GM03348 (cell line): ENCODE data around the gene SLC2A5.
A peak's percentile ranks its signal among the peaks of the same experiment; 100 is the strongest.
"Not testable (repeated sequence)": the region's sequence is repeated elsewhere in the genome, so short reads cannot be mapped to it uniquely, and the experiment has no call there.

ENCODE experiments used
- DNase-seq: peaks from one replicate; pipeline ENCODE4 v3.0.0; 2012; ENCODE audit warnings: low spot score

SLC2A5 gene

DNA sequence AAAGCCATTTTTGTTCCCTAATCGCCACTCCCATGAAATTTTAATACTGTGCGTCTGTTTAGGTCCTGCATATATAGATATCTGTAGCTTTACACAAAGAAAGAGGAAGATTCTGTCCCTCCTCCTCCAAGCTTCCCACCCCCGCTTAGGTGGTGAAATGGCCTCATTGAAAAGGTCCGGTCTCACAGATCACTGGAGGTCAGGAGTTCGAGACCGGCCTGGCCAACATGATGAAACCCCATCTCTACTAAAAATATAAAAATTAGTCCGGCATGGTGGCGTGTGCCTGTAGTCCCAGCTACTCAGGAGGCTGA, 64.1 kb downstream of the SLC2A5 start:
- no peak for DNase-seq

GRCh38 chr1:9004700-9005394, 64.6 kb downstream of the SLC2A5 start:
- DNase-seq, result peak; percentile 94

DNA sequence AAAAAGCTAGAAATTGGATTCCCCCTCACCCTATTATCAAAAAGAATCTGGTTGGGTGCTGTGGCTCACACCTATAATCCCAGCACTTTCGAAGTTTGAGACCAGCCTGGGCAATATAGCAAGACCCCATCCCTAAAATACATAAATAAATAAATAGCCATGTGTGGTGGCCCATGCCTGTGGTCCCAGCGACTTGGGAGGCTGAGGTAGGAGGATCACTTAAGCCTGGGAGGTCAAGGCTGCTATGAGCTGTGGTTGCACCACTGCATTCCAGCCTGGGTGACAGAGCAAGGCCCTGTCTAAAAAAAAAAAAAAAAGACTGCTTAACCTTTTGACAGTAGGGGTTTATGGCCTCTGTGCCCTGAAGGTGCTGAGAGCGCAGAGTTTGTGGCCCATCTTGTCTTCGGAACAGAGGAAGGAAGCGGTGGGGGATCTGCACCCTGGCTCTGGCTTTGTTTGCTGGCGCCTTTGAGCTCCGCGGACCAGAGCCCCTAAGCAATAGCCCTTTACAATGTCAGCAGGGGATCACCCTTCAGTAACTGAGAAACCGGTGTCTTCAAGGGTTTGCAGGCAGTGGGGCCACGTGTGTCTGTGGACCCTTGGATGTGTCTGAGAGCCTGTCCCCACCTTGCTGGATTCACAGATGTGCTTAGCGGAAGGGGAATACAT, 65.3 kb downstream of the SLC2A5 start:
- DNase-seq, result no peak

- not testable (repeated sequence) for DNase-seq
Observed at GRCh38 chr1:9002215-9002560, 67.2 kb downstream of the SLC2A5 start.

- not testable (repeated sequence) for DNase-seq
Observed at GRCh38 chr1:9001534-9002214, 67.8 kb downstream of the SLC2A5 start.

GRCh38 chr1:8993962-8994675, 75.3 kb downstream of the SLC2A5 start:
- DNase-seq, result not testable (repeated sequence)

DNA sequence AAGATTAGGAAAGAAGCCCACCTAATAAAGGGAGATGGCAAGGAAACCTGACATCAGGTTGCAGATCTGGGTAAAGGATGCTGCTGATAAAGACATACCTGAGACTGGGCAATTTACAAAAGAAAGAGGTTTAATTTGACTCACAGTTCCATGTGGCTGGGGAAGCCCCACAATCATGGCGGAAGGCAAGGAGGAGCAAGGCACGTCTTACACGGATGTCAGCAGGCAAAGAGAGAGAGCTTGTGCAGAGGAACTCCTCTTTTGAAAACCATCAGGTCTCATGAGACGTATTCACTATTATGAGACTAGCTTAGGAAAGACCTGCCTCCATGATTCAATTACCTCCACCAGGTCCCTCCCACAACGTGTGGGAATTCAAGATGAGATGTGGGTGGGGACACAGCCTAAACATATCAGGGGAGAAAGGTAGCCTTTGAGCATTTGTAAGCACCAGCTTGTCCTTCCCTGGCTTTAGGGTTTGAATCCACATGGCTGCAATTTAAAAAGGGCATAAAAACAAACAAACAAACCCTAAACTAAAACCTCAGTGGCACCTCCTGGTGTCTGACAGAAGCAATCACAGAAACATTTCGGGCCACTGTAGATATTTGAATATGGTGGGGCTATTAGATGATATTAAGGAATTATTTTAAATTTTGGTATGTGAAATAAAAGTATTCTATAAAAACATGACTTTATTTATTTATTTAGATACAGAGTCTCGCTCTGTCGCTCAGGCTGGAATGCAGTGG, 76.3 kb downstream of the SLC2A5 start:
- DNase-seq, result no peak

DNA sequence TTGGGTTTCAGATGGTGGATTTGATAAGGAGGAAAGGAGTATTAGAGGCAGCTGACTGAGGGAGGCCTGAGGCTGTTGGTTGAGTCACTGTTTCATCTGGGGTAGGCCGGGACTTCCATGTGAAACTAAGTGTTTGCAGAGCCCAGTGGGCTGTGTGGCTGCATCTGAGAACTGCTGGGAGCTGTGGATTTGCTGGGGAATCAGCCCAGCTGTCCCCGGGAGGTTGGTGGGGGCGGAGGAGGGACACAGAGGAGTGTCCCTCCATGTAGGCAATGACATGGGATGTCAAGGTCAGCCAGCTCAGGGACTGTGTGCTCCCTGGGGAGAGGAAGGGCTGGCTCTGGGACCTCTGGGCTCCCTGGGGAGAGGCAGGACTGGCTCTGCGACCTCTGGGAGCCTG, 79.6 kb downstream of the SLC2A5 start:
- DNase-seq, result no peak

- no peak for DNase-seq
Observed at GRCh38 chr1:8989061-8989460, 80.4 kb downstream of the SLC2A5 start.

DNA sequence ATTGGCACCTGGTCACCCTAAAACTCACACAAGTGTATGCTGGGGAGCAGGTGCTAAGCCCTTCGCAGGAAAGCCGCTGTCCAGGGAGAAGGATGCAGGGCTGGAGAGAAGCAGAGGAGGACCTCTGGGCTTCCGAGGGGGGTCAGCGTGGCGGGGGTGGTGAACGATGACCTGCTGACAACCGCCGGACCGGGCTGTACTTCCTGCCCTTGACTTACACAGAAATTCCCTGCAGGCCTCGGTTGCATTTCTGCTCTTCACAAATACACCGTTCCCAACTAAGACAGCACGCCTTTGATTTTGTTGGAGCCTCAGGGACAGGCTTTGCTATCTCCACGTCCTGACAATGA, 80.8 kb downstream of the SLC2A5 start:
- DNase-seq, result no peak

DNA sequence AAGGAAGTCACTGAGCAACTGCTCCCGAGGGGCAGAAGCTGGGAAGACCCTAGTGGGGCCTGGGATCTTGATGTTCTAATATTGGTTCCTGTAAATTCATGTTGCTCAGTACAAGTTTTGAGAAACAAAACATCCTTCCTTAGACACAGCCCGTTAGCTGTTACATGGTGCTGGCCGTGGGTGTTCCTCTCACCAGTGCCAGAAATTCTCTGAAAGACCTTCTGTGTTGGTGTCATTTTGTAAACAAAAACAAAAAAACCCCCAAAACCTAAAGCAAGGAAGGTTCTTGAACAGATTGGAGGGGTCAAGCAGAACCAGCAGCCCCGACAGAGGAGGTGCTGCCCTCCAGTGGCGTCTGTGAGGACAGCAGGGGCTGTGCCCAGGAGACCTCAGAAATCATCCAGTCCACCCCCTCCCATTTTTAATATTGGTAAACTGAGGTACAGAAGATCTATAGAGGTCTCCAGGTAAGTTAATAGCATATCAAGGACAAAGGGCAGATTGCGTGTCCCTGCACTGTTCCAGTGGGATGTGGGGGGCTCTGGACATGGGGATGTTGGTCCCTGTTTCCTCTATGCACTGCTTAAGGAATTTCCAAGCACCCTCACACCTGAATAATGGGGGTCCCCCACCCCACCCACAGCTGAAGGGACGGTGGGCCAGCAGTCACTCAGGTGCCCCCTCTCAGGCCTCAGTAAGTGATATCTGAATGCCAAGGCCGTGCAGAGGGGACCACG, 81.4 kb downstream of the SLC2A5 start:
- peak; percentile 85 for DNase-seq

DNA sequence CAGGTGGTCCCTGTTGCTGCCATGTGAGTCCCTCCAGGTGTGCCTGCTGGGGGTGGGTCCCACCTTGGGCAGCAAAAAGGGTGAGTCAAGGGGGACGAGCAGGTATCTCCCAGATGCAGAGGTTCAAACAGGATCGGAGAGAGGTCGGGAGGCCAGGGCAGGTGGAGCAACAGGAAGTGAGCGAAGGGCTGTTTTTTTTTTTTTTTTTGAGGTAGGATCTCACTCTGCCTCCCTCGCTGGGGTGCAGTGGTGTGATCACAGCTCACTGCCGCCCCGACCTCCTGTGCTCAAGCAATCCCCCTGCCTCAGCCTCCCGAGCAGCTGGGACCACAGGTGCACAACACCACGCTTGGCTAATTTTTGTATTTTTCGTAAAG, 82.6 kb downstream of the SLC2A5 start:
- no peak for DNase-seq

- peak; percentile 91 for DNase-seq
Observed at GRCh38 chr1:8985915-8986813, 83.3 kb downstream of the SLC2A5 start.
